Fibroblast of skin of back (primary cell): Measurements from ENCODE around the gene PDS5A.
"Not testable (repeated sequence)": the region's sequence is repeated elsewhere in the genome, so short reads cannot be mapped to it uniquely, and the experiment has no call there.

Source experiments
- DNase-seq: peaks from one replicate; pipeline ENCODE4 v3.0.0-alpha.2; 2013

PDS5A gene

GRCh38 chr4:39970671-39971640, 6.8 kb downstream of the PDS5A start:
- no peak for DNase-seq

- DNase-seq: no peak
Measured at GRCh38 chr4:39963656-39964055, 14.1 kb downstream of the PDS5A start.

- DNase-seq: no peak
Measured at GRCh38 chr4:39961311-39961877, 16.3 kb downstream of the PDS5A start.

GRCh38 chr4:39950861-39951481, 26.7 kb downstream of the PDS5A start:
- peak; percentile 22 for DNase-seq

- DNase-seq: no peak
Measured at GRCh38 chr4:39947963-39948362, 29.7 kb downstream of the PDS5A start.

- no peak for DNase-seq
Measured at GRCh38 chr4:39947417-39947816, 30.3 kb downstream of the PDS5A start.

GRCh38 chr4:39944245-39944644, 33.5 kb downstream of the PDS5A start:
- not testable (repeated sequence) for DNase-seq

GRCh38 chr4:39942507-39942906, 35.2 kb downstream of the PDS5A start:
- no peak for DNase-seq

- DNase-seq: no peak
Measured at GRCh38 chr4:39941682-39942217, 36.0 kb downstream of the PDS5A start.

- no peak for DNase-seq
Measured at GRCh38 chr4:39937683-39938268, 39.9 kb downstream of the PDS5A start.

- no peak for DNase-seq
Measured at GRCh38 chr4:39936565-39937418, 40.9 kb downstream of the PDS5A start.

- peak; percentile 67 for DNase-seq
Measured at GRCh38 chr4:39933671-39934590, 43.8 kb downstream of the PDS5A start.

GRCh38 chr4:39932776-39933402, 44.8 kb downstream of the PDS5A start:
- peak; percentile 25 for DNase-seq

GRCh38 chr4:39931441-39931901, 46.2 kb downstream of the PDS5A start:
- no peak for DNase-seq

GRCh38 chr4:39928538-39928937, 49.2 kb downstream of the PDS5A start:
- DNase-seq: no peak

- DNase-seq: no peak
Measured at GRCh38 chr4:39924014-39924413, 53.7 kb downstream of the PDS5A start.

- DNase-seq: no peak
Measured at GRCh38 chr4:39922399-39922798, 55.3 kb downstream of the PDS5A start.

- DNase-seq: no peak
Measured at GRCh38 chr4:39913471-39913870, 64.2 kb downstream of the PDS5A start.

GRCh38 chr4:39910064-39910463, 67.6 kb downstream of the PDS5A start:
- DNase-seq: no peak

GRCh38 chr4:39908284-39908683, 69.4 kb downstream of the PDS5A start:
- no peak for DNase-seq
